HG02973 (cell line): ENCODE results near the gene RRP1.
A peak's percentile ranks its signal among the peaks of the same experiment; 100 is the strongest.

ENCODE experiments used
- ATAC-seq: cut with Tn5 transposase; IDR thresholded peaks from one replicate; pipeline ENCODE4 v1.9.1; 2021; ENCODE audit warnings: moderate library complexity; ENCODE audit not compliant: unreplicated experiment

Gene RRP1

GRCh38 chr21:43800566-43800965 lies 11.2 kb downstream of the RRP1 start:
- ATAC-seq = no peak

GRCh38 chr21:43801006-43801783 lies 11.8 kb downstream of the RRP1 start:
- no peak for ATAC-seq

GRCh38 chr21:43802713-43803313 lies 13.4 kb downstream of the RRP1 start:
- no peak for ATAC-seq

GRCh38 chr21:43803558-43804300 lies 14.4 kb downstream of the RRP1 start:
- no peak for ATAC-seq

- peak; percentile 75 for ATAC-seq
Measured at GRCh38 chr21:43805275-43805800, 16.0 kb downstream of the RRP1 start.

GRCh38 chr21:43806017-43806710 lies 16.8 kb downstream of the RRP1 start:
- no peak for ATAC-seq

GRCh38 chr21:43808367-43808766 lies 19.0 kb downstream of the RRP1 start:
- ATAC-seq = no peak

GRCh38 chr21:43808832-43809251 lies 19.5 kb downstream of the RRP1 start:
- ATAC-seq = no peak

GRCh38 chr21:43809346-43809799 lies 20.0 kb downstream of the RRP1 start:
- ATAC-seq = no peak

GRCh38 chr21:43809853-43810504 lies 20.6 kb downstream of the RRP1 start:
- ATAC-seq = no peak

- ATAC-seq = no peak
Measured at GRCh38 chr21:43810505-43811261, 21.3 kb downstream of the RRP1 start.

- ATAC-seq = no peak
Measured at GRCh38 chr21:43811262-43812105, 22.1 kb downstream of the RRP1 start.

GRCh38 chr21:43812139-43812821 lies 22.9 kb downstream of the RRP1 start:
- no peak for ATAC-seq

GRCh38 chr21:43812957-43813655 lies 23.7 kb downstream of the RRP1 start:
- no peak for ATAC-seq

- no peak for ATAC-seq
Measured at GRCh38 chr21:43813656-43813980, 24.2 kb downstream of the RRP1 start.

GRCh38 chr21:43814215-43815106 lies 25.1 kb downstream of the RRP1 start:
- ATAC-seq = no peak

GRCh38 chr21:43815107-43815613 lies 25.8 kb downstream of the RRP1 start:
- ATAC-seq = no peak
